Measurements from ENCODE around the gene MAP3K8. TPM values are rescaled to one million over a fixed set of nuclear protein-coding genes. Genes with fewer than 3 reads are reported as not detected.

The MAP3K8 gene
- total RNA-seq, 4 donors from 2014 or later, result 44.7 to 74.1 (median 56.2) TPM

DNA sequence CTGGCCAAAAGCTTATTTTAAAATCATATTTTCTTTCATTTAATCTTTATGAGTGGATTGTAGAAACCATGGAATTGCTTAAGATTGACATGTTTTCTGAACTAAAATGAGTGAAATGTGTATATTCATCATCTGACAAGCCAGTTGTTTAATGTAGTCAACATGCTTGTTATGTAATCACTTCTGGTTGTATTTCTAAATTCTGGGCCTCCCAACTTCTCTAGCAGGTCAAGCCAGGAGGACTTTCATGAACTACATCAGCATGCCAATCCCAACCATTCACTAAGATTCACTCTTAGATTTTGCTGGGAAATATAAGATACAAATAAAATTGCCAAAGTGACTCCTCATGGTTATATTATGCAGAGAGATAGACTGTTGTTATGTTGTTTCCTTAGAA is 21.1 kb upstream of the MAP3K8 start:
- DNase-seq (ENCODE audit: low spot score in 2 of 2), result no peak
- H3K36me3 ChIP-seq, result no peaks in the 10 kb centered on the region
- no peaks in the 10 kb centered on the region for H3K27me3 ChIP-seq
- TF ChIP-seq CTCF (IDR thresholded peaks at IDR 0.05) (no peak), EP300 (IDR thresholded peaks at IDR 0.05) (no peak), POLR2A (IDR thresholded peaks at IDR 0.05) (no peak)
- H3K4me1 ChIP-seq, result peaks cover 0 to 6% (median 0%) of the 10 kb centered on the region in 4 donors
- no peak overlapping the region for H3K27ac ChIP-seq
- no peaks in the 10 kb centered on the region for H3K9me3 ChIP-seq
- no peak overlapping the region for H3K4me3 ChIP-seq

GRCh38 chr10:30413996-30414576 is 19.9 kb upstream of the MAP3K8 start:
- Histone ChIP-seq H3K27ac (no peak overlapping the region), H3K36me3 (no peaks in the 10 kb centered on the region), H3K9me3 (no peaks in the 10 kb centered on the region), H3K4me3 (no peak overlapping the region), H3K27me3 (no peaks in the 10 kb centered on the region), H3K4me1 (peaks cover 0 to 14% (median 5%) of the 10 kb centered on the region in 4 donors)
- TF ChIP-seq EP300 (IDR thresholded peaks at IDR 0.05) (peak in 1 of 2 donors; percentile 68), POLR2A (IDR thresholded peaks at IDR 0.05) (no peak), CTCF (IDR thresholded peaks at IDR 0.05) (peak; percentile 75 to 92 (median 82))
- 34 to 36% methylated on average over 3 of the region's 3 CpGs for WGBS, 2 donors
- DNase-seq (ENCODE audit: low spot score in 2 of 2), result peak in 1 of 2 donors; percentile 62

DNA sequence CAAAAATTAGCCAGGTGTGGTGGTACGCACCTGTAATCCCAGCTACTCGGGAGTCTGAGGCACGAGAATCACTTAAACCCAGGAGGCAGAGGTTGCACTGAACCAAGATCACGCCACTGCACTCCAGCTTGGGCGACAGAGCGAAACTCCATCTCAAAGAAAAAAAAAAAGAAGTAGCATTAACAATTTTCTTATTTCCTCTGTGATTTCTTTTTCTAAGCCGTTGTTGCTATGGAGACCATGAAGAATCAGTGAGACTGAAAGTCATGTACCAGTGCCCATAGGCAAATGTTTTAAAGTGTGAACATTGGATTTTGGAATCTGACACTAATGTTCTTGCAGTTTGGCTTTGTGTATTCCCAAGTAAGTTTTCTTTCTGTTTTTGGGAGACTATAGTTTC is 18.4 kb upstream of the MAP3K8 start:
- DNase-seq (ENCODE audit: low spot score in 2 of 2), result no peak
- H3K4me3 ChIP-seq, result no peak overlapping the region
- TF ChIP-seq EP300 (IDR thresholded peaks at IDR 0.05), result no peak
- TF ChIP-seq POLR2A (IDR thresholded peaks at IDR 0.05), result no peak
- no peak for TF ChIP-seq CTCF (IDR thresholded peaks at IDR 0.05)
- H3K4me1 ChIP-seq, result peaks cover 0 to 14% (median 5%) of the 10 kb centered on the region in 4 donors
- WGBS, 2 donors, result 89 to 91% methylated on average over 7 of the region's 7 CpGs
- no peak overlapping the region for H3K27ac ChIP-seq
- no peaks in the 10 kb centered on the region for H3K27me3 ChIP-seq
- H3K36me3 ChIP-seq, result no peaks in the 10 kb centered on the region
- H3K9me3 ChIP-seq, result no peaks in the 10 kb centered on the region

DNA sequence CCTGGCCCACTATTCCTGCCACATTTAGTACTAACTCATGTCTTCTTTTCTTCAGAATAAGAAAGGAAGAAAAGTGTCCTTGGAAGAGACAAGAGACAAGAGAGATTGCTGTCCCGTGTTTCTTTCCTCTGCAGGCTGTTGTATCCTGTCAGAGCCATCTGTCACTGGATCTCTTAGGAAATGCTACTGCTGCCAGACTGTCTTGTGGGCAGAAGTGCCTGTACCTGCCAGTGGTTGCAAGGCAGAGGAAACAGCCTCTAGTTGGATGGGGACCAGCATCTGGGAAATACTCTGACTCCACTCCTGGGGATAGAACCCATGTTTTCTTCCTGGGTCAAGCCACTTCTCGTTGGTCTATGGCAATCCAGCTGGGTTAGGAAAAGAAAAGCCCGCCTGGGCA is 16.7 kb upstream of the MAP3K8 start:
- TF ChIP-seq EP300 (IDR thresholded peaks at IDR 0.05) (no peak), CTCF (IDR thresholded peaks at IDR 0.05) (no peak), POLR2A (IDR thresholded peaks at IDR 0.05) (no peak)
- H3K27me3 ChIP-seq, result no peaks in the 10 kb centered on the region
- no peak overlapping the region for H3K4me3 ChIP-seq
- DNase-seq (ENCODE audit: low spot score in 2 of 2), result no peak
- peaks cover 0 to 16% (median 5%) of the 10 kb centered on the region in 4 donors for H3K4me1 ChIP-seq
- no peaks in the 10 kb centered on the region for H3K9me3 ChIP-seq
- no peaks in the 10 kb centered on the region for H3K36me3 ChIP-seq
- H3K27ac ChIP-seq, result no peak overlapping the region
- 76 to 80% methylated on average over 3 of the region's 3 CpGs for WGBS, 2 donors

DNA sequence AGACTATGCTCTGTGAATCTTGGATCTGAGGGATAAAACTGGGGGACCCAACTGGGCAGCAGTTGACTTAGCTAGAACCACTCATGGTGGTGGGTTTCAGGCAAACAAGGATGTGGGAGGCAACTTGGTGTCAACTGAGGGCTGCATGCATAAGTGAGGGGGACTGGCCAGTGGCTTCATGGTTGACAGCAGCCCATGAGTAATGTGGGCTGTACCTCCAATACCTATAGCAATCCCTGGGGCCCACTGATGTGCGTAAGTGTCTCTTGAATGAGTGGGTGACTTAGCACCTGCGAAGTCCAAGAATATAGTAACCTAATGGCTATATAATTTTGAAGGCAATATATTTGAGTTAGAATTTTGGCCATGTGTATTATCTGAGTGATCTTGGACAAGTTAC is 13.7 kb upstream of the MAP3K8 start:
- H3K36me3 ChIP-seq, result no peaks in the 10 kb centered on the region
- TF ChIP-seq EP300 (IDR thresholded peaks at IDR 0.05) (no peak), CTCF (IDR thresholded peaks at IDR 0.05) (no peak), POLR2A (IDR thresholded peaks at IDR 0.05) (no peak)
- no peaks in the 10 kb centered on the region for H3K27me3 ChIP-seq
- H3K4me3 ChIP-seq, result no peak overlapping the region
- H3K9me3 ChIP-seq, result no peaks in the 10 kb centered on the region
- 97 to 100% methylated on average over 2 of the region's 2 CpGs for WGBS, 2 donors
- peaks cover 0 to 32% (median 17%) of the 10 kb centered on the region in 4 donors for H3K4me1 ChIP-seq
- DNase-seq (ENCODE audit: low spot score in 2 of 2), result no peak
- H3K27ac ChIP-seq, result no peak overlapping the region

Data from tibial nerve (tissue), 4 donors.